ENCODE measurements around the gene GAS5. TPM values are rescaled to one million over a fixed set of nuclear protein-coding genes. Genes with fewer than 3 reads are reported as not detected.

The GAS5 gene
- total and polyA plus RNA-seq, 4 donors: 28.6 to 84.8 (median 58.5) TPM

GRCh38 chr1:173900992-173901391 lies 33.2 kb upstream of the GAS5 start (continued):
- no peak for TF ChIP-seq CTCF (IDR thresholded peaks at IDR 0.05; ENCODE audit: low read depth, low read length, missing input control)
- TF ChIP-seq FOXA1 (IDR thresholded peaks at IDR 0.05): no peak
- no peak for TF ChIP-seq SP1 (IDR thresholded peaks at IDR 0.05)
- TF ChIP-seq NR2F2 (IDR thresholded peaks at IDR 0.05): no peak
- no peak for TF ChIP-seq EGR1 (IDR thresholded peaks at IDR 0.05; ENCODE audit: low read depth in 2 of 2)
- no peak for TF ChIP-seq HNF4G (IDR thresholded peaks at IDR 0.05)
- no peak for TF ChIP-seq RAD21 (IDR thresholded peaks at IDR 0.05)
- TF ChIP-seq YY1 (IDR thresholded peaks at IDR 0.05): no peak
- TF ChIP-seq MAX (IDR thresholded peaks at IDR 0.05): no peak
- no peak for TF ChIP-seq JUND (IDR thresholded peaks at IDR 0.05)
- no peak for TF ChIP-seq RXRA (IDR thresholded peaks at IDR 0.05)

GRCh38 chr1:173900427-173900826 lies 32.6 kb upstream of the GAS5 start:
- TF ChIP-seq GABPA (IDR thresholded peaks at IDR 0.05 in 1 of 2, conservative IDR thresholded peaks at IDR 0.05 in 1 of 2): no peak
- TF ChIP-seq EGR1 (IDR thresholded peaks at IDR 0.05; ENCODE audit: low read depth in 2 of 2): no peak
- TF ChIP-seq RAD21 (IDR thresholded peaks at IDR 0.05): no peak
- no peak for TF ChIP-seq YY1 (IDR thresholded peaks at IDR 0.05)
- no peak for TF ChIP-seq ZBTB33 (IDR thresholded peaks at IDR 0.05)
- no peak for TF ChIP-seq JUND (IDR thresholded peaks at IDR 0.05)
- no peak for TF ChIP-seq TAF1 (conservative IDR thresholded peaks at IDR 0.05)
- TF ChIP-seq, protein P1, sequence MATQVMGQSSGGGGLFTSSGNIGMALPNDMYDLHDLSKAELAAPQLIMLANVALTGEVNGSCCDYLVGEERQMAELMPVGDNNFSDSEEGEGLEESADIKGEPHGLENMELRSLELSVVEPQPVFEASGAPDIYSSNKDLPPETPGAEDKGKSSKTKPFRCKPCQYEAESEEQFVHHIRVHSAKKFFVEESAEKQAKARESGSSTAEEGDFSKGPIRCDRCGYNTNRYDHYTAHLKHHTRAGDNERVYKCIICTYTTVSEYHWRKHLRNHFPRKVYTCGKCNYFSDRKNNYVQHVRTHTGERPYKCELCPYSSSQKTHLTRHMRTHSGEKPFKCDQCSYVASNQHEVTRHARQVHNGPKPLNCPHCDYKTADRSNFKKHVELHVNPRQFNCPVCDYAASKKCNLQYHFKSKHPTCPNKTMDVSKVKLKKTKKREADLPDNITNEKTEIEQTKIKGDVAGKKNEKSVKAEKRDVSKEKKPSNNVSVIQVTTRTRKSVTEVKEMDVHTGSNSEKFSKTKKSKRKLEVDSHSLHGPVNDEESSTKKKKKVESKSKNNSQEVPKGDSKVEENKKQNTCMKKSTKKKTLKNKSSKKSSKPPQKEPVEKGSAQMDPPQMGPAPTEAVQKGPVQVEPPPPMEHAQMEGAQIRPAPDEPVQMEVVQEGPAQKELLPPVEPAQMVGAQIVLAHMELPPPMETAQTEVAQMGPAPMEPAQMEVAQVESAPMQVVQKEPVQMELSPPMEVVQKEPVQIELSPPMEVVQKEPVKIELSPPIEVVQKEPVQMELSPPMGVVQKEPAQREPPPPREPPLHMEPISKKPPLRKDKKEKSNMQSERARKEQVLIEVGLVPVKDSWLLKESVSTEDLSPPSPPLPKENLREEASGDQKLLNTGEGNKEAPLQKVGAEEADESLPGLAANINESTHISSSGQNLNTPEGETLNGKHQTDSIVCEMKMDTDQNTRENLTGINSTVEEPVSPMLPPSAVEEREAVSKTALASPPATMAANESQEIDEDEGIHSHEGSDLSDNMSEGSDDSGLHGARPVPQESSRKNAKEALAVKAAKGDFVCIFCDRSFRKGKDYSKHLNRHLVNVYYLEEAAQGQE (IDR thresholded peaks at IDR 0.05): no peak
- no peak for TF ChIP-seq FOXA1 (IDR thresholded peaks at IDR 0.05)
- TF ChIP-seq SP1 (IDR thresholded peaks at IDR 0.05): no peak
- no peak for TF ChIP-seq RXRA (IDR thresholded peaks at IDR 0.05)
- TF ChIP-seq CTCF (IDR thresholded peaks at IDR 0.05; ENCODE audit: low read depth, low read length, missing input control): no peak
- TF ChIP-seq MAX (IDR thresholded peaks at IDR 0.05): no peak
- TF ChIP-seq HNF4G (IDR thresholded peaks at IDR 0.05): no peak
- TF ChIP-seq HNF4A (conservative IDR thresholded peaks at IDR 0.05): no peak
- TF ChIP-seq NR2F2 (IDR thresholded peaks at IDR 0.05): no peak
- no peak for TF ChIP-seq ATF3 (IDR thresholded peaks at IDR 0.05)
- H3K27ac ChIP-seq (ENCODE audit: low read depth in 1 of 2, low read length in 2 of 2): no peak overlapping the region
- no peaks in the 10 kb centered on the region for H3K9me3 ChIP-seq (ENCODE audit: control insufficient read depth in 4 of 4, low read length in 3 of 4)
- H3K9ac ChIP-seq (ENCODE audit: low read depth in 1 of 2, low read length in 2 of 2): no peak overlapping the region
- 79% methylated on average over 2 of the region's 2 CpGs for WGBS
- H3K27me3 ChIP-seq (ENCODE audit: control insufficient read depth in 4 of 4, insufficient read depth in 4 of 4, low read length in 3 of 4): no peaks in the 10 kb centered on the region
- no peaks in the 10 kb centered on the region for H3K4me1 ChIP-seq (ENCODE audit: control insufficient read depth in 4 of 4, insufficient read depth in 4 of 4, low read length in 3 of 4)
- no peak for DNase-seq (ENCODE audit: low spot score)
- H3K4me3 ChIP-seq (ENCODE audit: low read depth in 1 of 3, low read length in 3 of 3): no peak overlapping the region
- peaks cover 7 to 54% (median 43%) of the 10 kb centered on the region in 4 donors for H3K36me3 ChIP-seq (ENCODE audit: control insufficient read depth in 4 of 4, insufficient read depth in 3 of 4, low read depth in 1 of 4, low read length in 3 of 4)

All from liver (tissue), 9 donors.